ENCODE measurements around the gene LSM3.

LSM3 gene

GRCh38 chr3:14210290-14210688 lies 31.7 kb downstream of the LSM3 start:
- Histone ChIP-seq H3K4me3 (no peak overlapping the region), H3K27me3 (no peaks in the 10 kb centered on the region), H3K4me1 (peaks cover 0 to 2% (median 0%) of the 10 kb centered on the region in 4 donors), H3K36me3 (no peaks in the 10 kb centered on the region), H3K27ac (no peak overlapping the region), H3K9me3 (no peaks in the 10 kb centered on the region)
- intact Hi-C loops (cut with DNase I; ENCODE audit: low total_unique reads), result no loop called here
- TF ChIP-seq CTCF (IDR thresholded peaks at IDR 0.05), result no peak
- no peak for DNase-seq

GRCh38 chr3:14210843-14211594 lies 32.4 kb downstream of the LSM3 start:
- Histone ChIP-seq H3K27ac (no peak overlapping the region), H3K36me3 (no peaks in the 10 kb centered on the region), H3K9me3 (no peaks in the 10 kb centered on the region), H3K4me3 (no peak overlapping the region), H3K27me3 (no peaks in the 10 kb centered on the region), H3K4me1 (no peaks in the 10 kb centered on the region)
- intact Hi-C loops (cut with DNase I; ENCODE audit: low total_unique reads), result no loop called here
- DNase-seq, result no peak
- no peak for TF ChIP-seq CTCF (IDR thresholded peaks at IDR 0.05)

- Histone ChIP-seq H3K4me3 (no peak overlapping the region), H3K27ac (no peak overlapping the region), H3K27me3 (no peaks in the 10 kb centered on the region), H3K4me1 (no peaks in the 10 kb centered on the region), H3K36me3 (no peaks in the 10 kb centered on the region), H3K9me3 (no peaks in the 10 kb centered on the region)
- TF ChIP-seq CTCF (IDR thresholded peaks at IDR 0.05), result no peak
- no peak for DNase-seq
- intact Hi-C loops (cut with DNase I; ENCODE audit: low total_unique reads), result no loop called here
Measured at GRCh38 chr3:14211621-14212020, 33.0 kb downstream of the LSM3 start.

- Histone ChIP-seq H3K27me3 (no peaks in the 10 kb centered on the region), H3K27ac (no peak overlapping the region), H3K4me3 (no peak overlapping the region), H3K4me1 (no peaks in the 10 kb centered on the region), H3K36me3 (no peaks in the 10 kb centered on the region), H3K9me3 (no peaks in the 10 kb centered on the region)
- no peak for TF ChIP-seq CTCF (IDR thresholded peaks at IDR 0.05)
- no peak for DNase-seq
- intact Hi-C loops (cut with DNase I; ENCODE audit: low total_unique reads), result no loop called here
Measured at GRCh38 chr3:14212032-14212431, 33.4 kb downstream of the LSM3 start.

GRCh38 chr3:14213066-14213774 lies 34.6 kb downstream of the LSM3 start:
- Histone ChIP-seq H3K4me1 (no peaks in the 10 kb centered on the region), H3K27ac (no peak overlapping the region), H3K4me3 (no peak overlapping the region), H3K36me3 (no peaks in the 10 kb centered on the region), H3K9me3 (no peaks in the 10 kb centered on the region), H3K27me3 (no peaks in the 10 kb centered on the region)
- intact Hi-C loops (cut with DNase I; ENCODE audit: low total_unique reads), result no loop called here
- TF ChIP-seq CTCF (IDR thresholded peaks at IDR 0.05), result no peak
- DNase-seq, result no peak
